HL-60 (cell line): Measurements from ENCODE around the gene KIAA1671.

ENCODE experiments used
- GABPA ChIP-seq: IDR thresholded peaks from 2 replicates; pipeline ENCODE4 v1.6.1; 2012; ENCODE audit warnings: low read depth
- POLR2AphosphoS5 ChIP-seq: IDR thresholded peaks from 2 replicates; pipeline ENCODE4 v1.6.1; 2012; ENCODE audit warnings: low read depth
- TF ChIP-seq, protein P1 (sequence below): IDR thresholded peaks from one replicate; pipeline ENCODE4 v1.5.1; 2011; ENCODE audit warnings: low read length, control low read depth, inconsistent platforms; ENCODE audit not compliant: insufficient read depth
- TF ChIP-seq, protein P2 (sequence below): IDR thresholded peaks from 2 replicates; pipeline ENCODE4 v1.6.1; 2012; ENCODE audit warnings: low read depth; ENCODE audit not compliant: insufficient replicate concordance

DNA sequence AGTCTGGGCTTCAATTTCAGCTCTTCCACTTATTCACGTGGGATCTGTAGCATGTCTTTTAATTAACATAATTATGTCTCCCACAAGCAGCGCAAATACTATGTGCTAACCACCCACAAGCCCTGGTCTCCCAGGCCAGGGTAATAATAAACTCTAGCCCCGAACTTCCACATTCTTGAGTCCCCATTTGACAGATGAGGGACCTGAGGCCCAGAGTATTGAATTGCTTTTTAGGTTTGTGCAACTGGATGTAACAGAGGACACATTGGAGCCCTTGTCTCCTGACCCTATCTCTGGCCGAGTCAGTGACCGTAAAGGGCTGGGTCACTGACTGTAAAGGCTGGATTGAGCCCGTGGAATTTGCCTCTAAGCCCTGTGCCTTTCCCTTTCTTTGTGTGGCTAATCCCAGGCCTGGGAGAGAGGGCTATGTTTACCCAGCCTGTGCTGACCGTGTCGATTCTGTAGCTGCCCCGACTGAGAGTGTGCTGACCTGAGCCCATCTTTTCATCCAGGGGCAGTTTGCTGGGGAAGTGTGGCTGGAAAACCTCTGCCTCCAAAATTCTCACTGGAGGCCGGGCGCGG lies 270.8 kb downstream of the KIAA1671 start:
- TF ChIP-seq, protein P1, sequence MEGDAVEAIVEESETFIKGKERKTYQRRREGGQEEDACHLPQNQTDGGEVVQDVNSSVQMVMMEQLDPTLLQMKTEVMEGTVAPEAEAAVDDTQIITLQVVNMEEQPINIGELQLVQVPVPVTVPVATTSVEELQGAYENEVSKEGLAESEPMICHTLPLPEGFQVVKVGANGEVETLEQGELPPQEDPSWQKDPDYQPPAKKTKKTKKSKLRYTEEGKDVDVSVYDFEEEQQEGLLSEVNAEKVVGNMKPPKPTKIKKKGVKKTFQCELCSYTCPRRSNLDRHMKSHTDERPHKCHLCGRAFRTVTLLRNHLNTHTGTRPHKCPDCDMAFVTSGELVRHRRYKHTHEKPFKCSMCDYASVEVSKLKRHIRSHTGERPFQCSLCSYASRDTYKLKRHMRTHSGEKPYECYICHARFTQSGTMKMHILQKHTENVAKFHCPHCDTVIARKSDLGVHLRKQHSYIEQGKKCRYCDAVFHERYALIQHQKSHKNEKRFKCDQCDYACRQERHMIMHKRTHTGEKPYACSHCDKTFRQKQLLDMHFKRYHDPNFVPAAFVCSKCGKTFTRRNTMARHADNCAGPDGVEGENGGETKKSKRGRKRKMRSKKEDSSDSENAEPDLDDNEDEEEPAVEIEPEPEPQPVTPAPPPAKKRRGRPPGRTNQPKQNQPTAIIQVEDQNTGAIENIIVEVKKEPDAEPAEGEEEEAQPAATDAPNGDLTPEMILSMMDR: no peak
- TF ChIP-seq, protein P2, sequence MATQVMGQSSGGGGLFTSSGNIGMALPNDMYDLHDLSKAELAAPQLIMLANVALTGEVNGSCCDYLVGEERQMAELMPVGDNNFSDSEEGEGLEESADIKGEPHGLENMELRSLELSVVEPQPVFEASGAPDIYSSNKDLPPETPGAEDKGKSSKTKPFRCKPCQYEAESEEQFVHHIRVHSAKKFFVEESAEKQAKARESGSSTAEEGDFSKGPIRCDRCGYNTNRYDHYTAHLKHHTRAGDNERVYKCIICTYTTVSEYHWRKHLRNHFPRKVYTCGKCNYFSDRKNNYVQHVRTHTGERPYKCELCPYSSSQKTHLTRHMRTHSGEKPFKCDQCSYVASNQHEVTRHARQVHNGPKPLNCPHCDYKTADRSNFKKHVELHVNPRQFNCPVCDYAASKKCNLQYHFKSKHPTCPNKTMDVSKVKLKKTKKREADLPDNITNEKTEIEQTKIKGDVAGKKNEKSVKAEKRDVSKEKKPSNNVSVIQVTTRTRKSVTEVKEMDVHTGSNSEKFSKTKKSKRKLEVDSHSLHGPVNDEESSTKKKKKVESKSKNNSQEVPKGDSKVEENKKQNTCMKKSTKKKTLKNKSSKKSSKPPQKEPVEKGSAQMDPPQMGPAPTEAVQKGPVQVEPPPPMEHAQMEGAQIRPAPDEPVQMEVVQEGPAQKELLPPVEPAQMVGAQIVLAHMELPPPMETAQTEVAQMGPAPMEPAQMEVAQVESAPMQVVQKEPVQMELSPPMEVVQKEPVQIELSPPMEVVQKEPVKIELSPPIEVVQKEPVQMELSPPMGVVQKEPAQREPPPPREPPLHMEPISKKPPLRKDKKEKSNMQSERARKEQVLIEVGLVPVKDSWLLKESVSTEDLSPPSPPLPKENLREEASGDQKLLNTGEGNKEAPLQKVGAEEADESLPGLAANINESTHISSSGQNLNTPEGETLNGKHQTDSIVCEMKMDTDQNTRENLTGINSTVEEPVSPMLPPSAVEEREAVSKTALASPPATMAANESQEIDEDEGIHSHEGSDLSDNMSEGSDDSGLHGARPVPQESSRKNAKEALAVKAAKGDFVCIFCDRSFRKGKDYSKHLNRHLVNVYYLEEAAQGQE: no peak
- TF ChIP-seq GABPA: no peak
- TF ChIP-seq POLR2AphosphoS5: no peak
